Measurements from ENCODE around the gene DOK4.

Gene DOK4

DNA sequence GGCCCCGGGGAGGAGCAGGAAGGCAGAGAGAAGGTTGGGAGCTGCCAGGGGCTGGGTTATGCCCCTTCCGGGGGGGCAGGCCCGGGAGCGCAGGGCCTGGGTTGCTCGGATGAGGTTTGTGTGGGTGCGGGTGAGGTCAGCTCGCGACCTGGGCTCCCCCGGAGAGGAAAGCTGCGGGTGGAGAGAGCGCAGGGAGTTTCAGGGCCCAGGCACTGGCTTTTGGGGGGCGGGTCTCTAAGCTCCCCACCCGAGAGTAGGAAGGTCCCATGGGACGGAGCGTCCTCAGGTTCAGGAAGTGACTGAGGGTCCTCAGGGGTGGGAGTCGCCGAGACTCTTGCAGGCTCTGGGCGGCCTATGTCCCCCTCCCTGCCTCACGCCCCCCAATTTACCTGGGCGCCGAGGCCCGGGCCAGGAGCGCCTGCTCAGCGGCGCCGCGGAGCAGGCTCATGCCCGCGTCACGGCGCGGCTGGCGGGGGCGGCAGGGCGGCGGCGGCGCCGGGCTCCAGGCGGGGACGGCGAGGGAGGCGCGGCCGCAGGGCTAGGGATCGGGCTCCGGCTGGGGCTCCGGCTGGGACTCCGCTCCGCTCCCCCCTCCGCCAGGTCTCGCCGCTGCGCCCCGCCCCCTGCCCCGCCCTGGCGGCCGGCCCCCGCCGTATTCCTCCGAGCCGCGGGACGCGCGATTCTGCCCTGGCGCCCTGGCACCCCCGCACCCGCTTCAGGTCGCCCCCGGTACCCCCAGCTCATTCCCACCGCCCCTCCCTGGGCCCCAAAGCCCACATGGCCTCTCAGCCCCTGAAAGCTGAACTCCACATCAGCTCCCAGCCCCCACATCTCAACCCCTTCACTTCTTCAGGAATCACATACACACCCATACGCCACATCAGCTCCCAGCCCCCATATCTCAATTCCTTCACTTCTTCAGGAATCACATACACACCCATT lies at the start of gene DOK4:
Gene DOK4, minus strand, starts transcription at position 578 of the 942 bp plus-strand sequence. CDS start 6,986 bp downstream, outside the sequence.
- DNase-seq = no peak

DNA sequence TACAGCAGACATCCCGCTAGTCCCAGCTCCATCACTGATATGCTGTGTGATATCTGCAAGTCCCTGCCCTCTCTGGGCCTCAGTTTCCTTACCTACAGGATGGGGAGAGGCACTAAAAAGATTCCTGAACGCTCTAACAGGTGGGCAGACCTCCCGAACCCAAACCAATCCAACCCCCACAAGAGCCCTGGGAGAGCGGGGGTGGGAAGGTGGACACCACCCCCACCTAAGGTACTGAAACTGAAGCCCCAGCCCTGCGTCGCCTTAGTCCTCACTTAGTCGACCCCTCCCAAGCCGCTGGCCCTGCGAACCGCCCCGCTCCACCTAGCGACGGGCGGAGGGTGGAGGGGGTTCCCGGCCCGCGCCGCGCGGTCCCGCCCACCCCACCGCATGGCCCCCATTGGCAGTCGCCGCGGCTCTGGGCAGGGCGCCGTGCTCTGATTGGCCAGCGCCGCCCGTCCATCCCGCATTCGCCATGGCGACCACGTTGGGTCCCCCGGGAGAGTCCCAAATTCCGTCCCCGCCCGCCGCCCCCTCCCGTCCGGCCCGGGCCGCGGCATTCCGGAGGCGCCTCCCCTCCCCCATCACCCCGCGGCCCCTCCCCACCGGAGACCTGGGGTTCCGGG lies 49.5 kb upstream of the DOK4 start:
- no peak for DNase-seq

- DNase-seq = no peak
These were observed 48.8 kb upstream of the DOK4 start for GRCh38 chr16:57534881-57535658.

DNA sequence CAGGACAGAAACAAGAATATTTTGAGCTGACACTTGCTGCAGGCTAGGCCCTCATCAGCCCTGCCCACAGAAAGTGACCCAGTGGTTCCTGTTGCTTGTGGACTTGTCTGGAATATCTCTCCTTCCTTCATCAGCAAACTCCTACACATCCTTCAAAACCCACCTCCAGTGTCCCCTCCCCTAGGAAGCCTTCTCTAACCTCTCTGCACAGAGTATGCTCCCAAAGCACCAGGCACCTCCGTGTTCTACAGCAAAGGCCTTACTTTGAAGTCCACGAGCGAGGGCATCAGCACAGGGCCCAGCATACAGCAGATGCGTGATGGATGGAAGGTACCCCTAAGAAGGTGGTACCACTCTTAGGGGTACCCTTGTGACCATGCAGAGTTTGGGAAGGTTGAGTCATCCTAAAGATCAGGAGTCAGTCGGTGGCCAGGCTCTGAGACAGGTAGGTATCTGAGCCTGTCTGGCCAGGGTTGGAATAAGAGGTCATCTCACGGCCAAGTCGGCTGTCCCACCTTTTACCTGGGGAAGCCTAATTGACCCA lies 48.1 kb upstream of the DOK4 start:
- DNase-seq = no peak

GRCh38 chr16:57533431-57534336 lies 47.4 kb upstream of the DOK4 start:
- DNase-seq = no peak

DNA sequence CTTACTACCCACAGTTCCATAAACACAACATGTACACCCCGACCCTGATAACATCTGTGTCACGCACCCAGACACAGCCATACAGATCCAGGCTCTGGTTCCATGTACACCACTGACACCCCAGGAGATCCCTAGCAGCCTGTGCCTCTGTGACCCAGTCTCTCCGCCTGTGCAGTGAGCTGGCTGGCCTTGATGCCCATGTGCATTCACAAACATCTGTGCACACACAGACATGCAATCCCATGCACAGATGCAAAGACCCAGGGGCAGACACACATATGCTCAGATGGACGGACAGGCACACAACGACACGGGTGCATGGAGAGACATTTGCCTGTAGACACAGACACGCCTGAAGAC lies 46.0 kb upstream of the DOK4 start:
- DNase-seq = no peak

- DNase-seq = no peak
These were observed 45.5 kb upstream of the DOK4 start for GRCh38 chr16:57531635-57532265.

DNA sequence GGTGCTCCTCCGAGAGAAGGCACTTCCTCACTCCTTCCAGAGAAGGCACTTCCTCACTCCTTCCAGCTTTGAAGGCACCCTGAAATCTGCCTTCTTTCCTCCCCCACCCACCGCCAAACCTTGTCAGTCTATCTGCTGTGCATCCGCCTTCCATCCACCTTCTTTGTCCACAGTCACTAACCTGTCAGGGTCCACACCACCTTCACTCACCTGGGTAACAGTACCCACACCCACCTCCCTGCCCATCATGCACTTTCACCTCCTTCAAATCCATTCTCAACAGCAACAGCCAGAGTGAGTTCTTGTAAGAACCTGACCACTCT lies 44.9 kb upstream of the DOK4 start:
- DNase-seq = no peak

DNA sequence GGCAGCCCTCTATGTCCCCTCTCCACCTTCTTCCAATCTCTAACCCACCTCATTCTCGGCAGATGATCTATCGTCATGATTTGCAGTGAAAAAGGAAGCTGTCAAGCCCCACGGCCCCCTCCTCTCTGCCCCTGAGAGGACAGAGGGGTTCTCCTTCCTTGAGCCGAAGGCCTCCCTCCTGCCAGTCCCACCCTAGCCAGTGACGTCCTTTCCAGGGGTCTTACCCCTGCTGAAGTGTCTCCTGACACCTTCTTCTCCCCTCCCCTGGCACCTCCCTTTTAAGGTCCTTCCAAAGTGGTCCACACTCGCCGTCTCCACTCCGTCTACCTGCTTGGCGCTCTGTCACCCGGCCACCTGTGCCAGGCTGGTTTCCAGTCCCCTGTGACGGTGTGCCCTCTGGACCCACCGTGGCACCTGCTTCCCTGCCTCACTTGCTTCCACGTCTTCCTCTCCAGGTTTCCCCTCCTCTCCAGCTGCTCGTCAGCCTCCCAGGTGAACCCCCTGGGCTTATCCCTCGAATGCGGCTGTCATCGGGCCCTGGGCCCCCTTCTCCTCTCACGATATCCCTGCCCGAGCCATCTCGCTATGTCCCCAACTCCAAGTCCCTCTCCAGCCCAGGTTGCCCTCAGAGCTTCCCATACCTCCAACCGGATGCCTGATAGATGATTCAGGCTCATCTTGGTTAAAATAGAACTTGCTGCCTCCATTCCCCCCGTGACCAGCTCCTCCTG lies 44.4 kb upstream of the DOK4 start:
- DNase-seq = no peak

DNA sequence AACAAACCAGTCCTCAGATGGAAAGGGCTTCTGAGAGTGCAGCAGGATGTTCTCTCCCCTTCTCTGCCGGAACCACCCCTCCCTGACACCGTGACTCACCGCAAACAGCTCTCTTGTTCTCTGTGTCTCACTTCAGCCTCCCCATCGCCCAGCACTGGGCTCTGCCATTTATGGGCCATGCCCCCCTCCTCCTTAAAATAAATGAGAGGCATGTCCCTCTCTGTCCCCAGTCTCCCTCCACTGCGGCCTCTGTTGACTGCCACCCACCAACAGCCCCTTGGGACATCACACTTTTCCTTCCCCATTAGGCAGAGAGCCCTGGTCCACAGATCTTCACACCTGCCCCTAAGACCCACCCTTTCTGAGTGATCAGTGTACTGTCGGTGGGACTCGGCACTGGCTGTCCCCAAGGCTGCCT lies 43.8 kb upstream of the DOK4 start:
- no peak for DNase-seq

DNA sequence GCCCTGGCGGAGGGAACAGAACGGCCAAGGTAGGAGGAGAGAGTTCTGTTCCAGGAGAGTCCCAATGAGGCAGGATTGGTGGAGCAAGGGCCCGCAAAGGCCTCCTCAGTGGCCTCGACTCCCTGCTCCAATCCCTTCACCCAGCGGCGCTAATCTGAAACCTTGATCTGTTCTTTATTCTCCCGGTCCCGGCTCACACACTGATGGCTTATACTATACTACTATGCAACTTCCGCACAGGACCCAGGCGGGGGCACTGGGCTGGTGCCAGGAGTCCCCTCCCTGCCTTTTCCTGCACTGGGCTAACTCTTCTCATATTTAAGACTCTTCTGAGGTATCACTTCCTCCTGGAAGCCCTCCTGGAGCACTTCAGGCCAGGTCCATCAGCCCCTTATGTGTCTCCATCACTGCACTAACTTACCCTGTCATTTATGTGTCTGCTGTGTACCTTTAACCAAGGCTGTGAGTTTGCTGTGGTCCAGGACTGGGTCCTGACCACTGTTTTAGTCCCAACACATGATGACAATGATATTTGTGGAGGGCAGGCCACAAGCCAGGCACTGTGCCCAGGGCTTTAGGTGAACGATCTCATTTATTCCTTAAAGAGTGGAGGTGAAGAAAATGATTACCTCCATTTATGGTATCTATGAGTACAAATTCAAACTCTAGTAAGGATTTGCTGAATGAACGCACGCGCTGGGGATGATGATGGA lies 43.3 kb upstream of the DOK4 start:
- DNase-seq = no peak

GRCh38 chr16:57528499-57529390 lies 42.5 kb upstream of the DOK4 start:
- DNase-seq = no peak

DNA sequence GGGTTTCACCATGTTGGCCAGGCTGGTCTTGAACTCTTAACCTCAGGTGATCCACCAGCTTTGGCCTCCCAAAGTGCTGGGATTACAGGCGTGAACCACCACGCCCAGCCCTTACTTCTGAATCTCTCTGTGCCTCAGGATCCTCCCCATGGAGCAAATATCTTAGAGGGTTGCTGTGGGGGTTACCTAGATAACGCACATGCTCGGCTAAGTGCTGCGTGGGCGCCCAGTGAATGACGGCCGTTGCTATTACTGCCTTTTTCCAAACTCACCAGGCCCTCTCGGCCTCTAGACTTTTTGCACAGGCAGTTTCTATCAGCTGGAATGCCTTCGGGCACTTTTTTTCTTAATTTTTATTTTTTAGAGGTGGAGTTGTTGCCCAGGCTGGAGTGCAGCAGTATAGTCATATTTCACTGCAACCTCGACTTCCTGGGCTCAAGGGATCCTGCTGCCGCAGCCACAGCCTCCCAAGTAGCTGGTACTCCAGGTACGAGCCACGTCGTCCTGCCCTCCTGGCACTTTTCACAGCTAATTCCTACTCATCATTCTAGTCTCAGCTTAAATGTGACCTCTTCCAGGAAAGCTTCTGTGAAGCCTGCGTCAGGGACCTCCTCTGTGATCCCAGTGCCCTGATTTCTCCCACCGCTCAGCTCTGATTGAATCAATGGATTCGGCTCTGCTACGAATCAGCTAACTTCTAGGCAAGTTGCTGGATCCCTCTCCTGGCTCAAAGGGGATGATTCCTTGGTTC lies 41.5 kb upstream of the DOK4 start:
- no peak for DNase-seq

GRCh38 chr16:57527027-57527426 lies 40.7 kb upstream of the DOK4 start:
- no peak for DNase-seq

GRCh38 chr16:57526498-57526897 lies 40.2 kb upstream of the DOK4 start:
- DNase-seq = no peak

DNA sequence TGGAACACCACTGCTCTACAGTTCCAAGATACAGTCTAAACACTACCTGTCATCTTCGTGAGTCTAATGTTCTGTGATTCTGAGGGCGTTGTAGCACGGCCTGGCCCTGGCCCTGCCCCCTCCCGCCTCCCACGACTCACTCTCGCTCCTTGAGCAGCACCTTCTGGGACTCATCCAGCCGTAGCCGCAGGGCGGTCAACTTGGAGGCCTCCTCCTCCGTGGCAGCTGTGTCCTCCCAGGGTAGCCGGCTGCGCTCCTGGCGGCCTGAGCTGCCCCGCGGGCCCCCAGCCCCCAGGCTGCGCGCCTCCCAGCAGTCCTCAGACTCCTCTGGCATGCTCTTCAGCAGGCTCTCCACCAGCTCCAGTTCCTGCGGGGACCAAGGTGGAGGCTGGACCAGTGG lies 39.5 kb upstream of the DOK4 start:
- DNase-seq = no peak

DNA sequence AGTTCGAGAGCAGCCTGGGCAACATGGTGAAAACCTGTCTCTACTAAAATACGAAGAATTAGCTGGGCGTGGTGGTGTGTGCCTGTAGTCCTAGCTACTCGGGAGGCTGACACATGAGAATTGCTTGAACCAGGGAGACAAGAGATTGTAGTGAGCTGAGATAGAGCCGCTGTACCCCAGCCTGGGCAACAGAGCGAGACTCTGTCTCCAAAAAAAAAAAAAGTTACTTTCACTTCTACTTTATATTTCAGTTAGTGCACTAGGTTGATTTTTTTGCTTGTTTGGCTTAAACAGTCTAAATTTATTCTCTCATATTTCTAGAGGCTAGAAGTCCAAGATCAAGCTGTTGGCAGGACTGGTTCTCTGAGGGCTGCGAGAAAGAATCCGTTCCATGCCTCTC lies 36.7 kb upstream of the DOK4 start:
- no peak for DNase-seq

GRCh38 chr16:57519796-57520360 lies 33.6 kb upstream of the DOK4 start:
- no peak for DNase-seq
